Activated CD8-positive, alpha-beta memory T cell treated with anti-CD3 and anti-CD28 coated beads, Interleukin-2, amount 50 U/mL, for 4 hours (primary cell): Measurements from ENCODE around the gene CIDEA.

Experiments used
- DNase-seq: peaks from one replicate; pipeline ENCODE4 v3.0.0-alpha.2; 2020

The CIDEA gene

DNA sequence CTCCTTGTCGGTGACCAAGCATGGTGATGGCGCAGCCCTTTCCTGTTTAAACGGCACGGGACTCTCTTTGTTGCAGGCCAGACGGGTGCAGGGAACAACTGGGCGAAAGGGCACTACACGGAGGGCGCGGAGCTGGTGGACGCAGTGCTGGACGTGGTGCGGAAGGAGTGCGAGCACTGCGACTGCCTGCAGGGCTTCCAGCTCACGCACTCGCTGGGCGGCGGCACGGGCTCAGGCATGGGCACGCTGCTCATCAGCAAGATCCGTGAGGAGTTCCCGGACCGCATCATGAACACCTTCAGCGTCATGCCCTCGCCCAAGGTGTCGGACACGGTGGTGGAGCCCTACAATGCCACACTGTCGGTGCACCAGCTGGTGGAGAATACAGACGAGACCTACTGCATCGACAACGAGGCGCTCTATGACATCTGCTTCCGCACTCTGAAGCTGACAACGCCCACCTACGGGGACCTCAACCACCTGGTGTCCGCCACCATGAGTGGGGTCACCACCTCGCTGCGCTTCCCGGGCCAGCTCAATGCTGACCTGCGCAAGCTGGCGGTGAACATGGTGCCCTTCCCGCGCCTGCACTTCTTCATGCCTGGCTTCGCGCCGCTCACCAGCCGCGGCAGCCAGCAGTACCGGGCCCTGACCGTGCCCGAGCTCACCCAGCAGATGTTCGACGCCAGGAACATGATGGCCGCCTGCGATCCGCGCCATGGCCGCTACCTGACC is 71.0 kb downstream of the CIDEA start:
- no peak for DNase-seq

DNA sequence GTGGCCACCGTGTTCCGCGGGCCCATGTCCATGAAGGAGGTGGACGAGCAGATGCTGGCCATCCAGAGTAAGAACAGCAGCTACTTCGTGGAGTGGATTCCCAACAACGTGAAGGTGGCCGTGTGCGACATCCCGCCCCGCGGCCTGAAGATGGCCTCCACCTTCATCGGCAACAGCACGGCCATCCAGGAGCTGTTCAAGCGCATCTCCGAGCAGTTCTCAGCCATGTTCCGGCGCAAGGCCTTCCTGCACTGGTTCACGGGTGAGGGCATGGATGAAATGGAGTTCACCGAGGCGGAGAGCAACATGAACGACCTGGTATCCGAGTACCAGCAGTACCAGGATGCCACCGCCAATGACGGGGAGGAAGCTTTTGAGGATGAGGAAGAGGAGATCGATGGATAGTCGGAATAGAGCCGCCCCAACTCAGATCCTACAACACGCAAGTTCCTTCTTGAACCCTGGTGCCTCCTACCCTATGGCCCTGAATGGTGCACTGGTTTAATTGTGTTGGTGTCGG is 71.6 kb downstream of the CIDEA start:
- DNase-seq = no peak

DNA sequence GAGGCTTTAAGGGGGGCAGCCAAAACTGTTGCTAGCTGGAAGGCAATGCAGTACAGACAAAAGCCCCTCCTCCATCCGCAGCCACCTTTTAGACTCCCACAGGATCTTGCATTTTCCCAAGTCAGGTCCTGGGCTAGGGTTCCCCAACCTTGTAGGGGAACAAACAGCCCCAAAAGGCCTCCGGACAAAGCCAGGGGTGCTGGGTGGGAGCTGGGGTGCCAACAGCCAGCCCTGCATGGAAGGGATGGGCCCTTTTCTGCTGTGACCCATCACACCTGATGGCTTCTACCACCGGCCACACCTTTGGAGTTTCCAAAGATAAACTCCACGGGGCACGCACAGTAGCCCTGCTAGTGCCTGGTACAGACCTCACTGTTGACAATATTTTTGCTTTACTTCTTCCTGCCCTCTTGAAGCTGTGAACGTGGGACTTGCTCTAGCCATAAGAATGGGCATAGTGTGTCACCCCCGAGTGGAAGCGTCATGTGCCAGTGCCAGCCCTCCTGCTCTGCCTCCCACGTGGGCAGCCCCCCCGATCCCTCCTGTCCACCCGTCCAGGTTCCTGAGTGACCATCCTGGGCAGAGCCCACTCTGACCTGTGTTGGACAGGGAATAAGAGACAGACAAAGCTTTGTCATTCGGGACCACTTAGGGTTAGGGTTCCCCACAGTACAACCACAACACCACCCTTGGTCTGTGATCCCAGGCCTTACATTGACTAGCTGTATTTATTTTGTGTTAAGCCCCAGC is 72.7 kb downstream of the CIDEA start:
- DNase-seq = no peak
